WERI-Rb-1 (cell line): ENCODE data around the gene RALGAPA2.

ENCODE experiments used
- DNase-seq: peaks from one replicate; pipeline ENCODE4 v3.0.0-alpha.2; 2020
- H3K27ac ChIP-seq: fragments of 250-450 bp; sonication (Bioruptor Pico); 2 replicates; pipeline ENCODE4 v1.5.1; 2020; ENCODE audit warnings: mild to moderate bottlenecking, moderate library complexity
- H3K27me3 ChIP-seq: fragments of 250-450 bp; sonication (Bioruptor Pico); 2 replicates; pipeline ENCODE4 v1.5.1; 2021; ENCODE audit warnings: mild to moderate bottlenecking, low read depth, moderate library complexity; ENCODE audit not compliant: insufficient read depth, severe bottlenecking
- H3K36me3 ChIP-seq: fragments of 250-450 bp; sonication (Bioruptor Pico); 2 replicates; pipeline ENCODE4 v1.5.1; 2020; ENCODE audit warnings: mild to moderate bottlenecking, moderate library complexity
- H3K4me3 ChIP-seq: 2 replicates; pipeline ENCODE4 v1.5.1; 2011; ENCODE audit warnings: low read depth, mild to moderate bottlenecking, control low read depth, low read length
- H3K9me3 ChIP-seq: fragments of 250-450 bp; sonication (Bioruptor Pico); 2 replicates; pipeline ENCODE4 v1.5.1; 2021; ENCODE audit warnings: mild to moderate bottlenecking, moderate library complexity; ENCODE audit not compliant: severe bottlenecking
- CTCF ChIP-seq: IDR thresholded peaks from 2 replicates; pipeline ENCODE4 v1.5.1; 2011; ENCODE audit warnings: low read depth, mild to moderate bottlenecking, control low read depth, inconsistent platforms, low read length

The RALGAPA2 gene

DNA sequence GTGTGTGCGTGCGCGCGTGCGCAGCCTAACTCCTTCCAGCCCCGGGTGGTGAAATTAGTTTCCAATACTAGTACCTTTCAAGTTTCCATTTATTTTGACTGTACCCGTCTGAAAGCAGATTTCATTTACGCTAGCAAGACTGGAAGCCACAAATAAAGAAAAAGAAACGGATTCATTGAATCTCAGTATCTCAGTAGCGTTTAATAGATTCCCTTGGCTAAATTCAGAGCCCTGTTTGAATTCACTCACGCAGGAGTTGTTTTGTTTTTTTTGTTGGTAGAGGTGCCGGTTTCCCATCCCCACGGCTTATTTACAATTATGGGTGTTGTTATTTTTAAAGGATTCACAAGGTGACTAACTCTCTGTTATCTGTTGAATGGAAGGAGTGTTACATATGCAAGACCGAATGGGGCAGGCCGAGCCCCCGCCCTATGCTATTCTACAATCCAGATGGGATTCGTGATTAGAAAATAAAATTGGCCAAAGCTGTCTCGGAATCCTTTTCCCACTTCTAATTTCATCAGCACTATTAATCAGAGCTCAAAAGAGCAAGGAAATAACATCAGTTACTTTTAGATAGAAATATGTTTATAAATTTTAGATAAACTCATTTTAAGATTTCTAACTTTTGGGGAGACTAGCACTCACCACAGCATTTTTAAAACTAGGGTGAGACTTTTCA, 346.8 kb downstream of the RALGAPA2 start:
- peak overlapping the region; percentile 100 for H3K27ac ChIP-seq
- no peak for DNase-seq
- no peaks in the 10 kb centered on the region for H3K27me3 ChIP-seq
- H3K4me3 ChIP-seq: no peak overlapping the region
- H3K9me3 ChIP-seq: peaks cover 7% of the 10 kb centered on the region
- H3K36me3 ChIP-seq: peaks cover 18% of the 10 kb centered on the region
- TF ChIP-seq CTCF: no peak

DNA sequence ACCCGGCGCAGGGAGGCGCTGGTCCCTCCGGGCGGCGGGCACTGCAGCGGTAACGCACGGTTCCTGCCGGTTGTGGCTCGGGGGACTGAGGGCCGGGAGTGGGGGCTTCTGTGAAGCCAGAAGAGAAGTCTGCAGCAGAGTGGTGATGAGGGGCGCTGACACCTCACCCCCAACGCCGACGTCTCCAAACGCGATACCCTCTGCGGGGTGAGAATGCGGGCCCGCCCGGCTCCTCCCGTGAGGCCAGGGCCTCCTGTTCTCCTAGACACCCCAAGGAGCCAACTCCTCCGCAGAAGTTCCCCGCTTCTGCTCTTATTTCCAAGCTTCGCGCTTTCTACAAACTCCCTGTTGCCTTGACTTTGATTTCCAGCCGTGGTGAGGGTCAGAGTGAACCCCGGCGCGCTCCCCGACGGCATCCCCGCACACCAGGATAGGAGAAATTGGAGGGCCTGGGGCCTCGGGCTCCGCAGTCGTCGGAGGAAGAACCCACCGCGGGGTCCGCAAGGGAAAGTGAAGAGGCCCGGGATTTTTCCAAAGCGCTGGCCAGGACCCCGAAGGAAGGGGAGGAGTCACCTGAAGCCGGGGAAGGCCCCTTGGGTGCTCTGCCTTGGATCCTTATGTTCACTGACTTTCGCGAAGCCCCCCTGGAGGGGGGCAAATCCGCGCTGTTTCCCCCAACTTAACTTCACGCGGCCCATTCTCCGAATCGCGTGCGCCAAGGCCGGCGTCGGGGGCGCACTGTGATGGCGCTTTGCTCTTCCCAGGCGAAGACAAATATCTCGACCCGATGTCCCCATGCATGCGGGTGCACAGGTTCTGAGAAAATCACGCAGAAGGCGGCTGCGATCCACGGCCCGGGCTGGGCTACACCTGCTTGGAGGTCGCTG, 347.6 kb downstream of the RALGAPA2 start:
- TF ChIP-seq CTCF: no peak
- Histone ChIP-seq H3K27ac (no peak overlapping the region), H3K9me3 (peaks cover 7% of the 10 kb centered on the region), H3K27me3 (no peaks in the 10 kb centered on the region), H3K4me3 (no peak overlapping the region), H3K36me3 (peaks cover 10% of the 10 kb centered on the region)
- DNase-seq: no peak

GRCh38 chr20:20363799-20364592, 348.4 kb downstream of the RALGAPA2 start:
- Histone ChIP-seq H3K27me3 (no peaks in the 10 kb centered on the region), H3K9me3 (peaks cover 7% of the 10 kb centered on the region), H3K27ac (no peak overlapping the region), H3K4me3 (no peak overlapping the region), H3K36me3 (peaks cover 4% of the 10 kb centered on the region)
- DNase-seq: no peak
- TF ChIP-seq CTCF: no peak

DNA sequence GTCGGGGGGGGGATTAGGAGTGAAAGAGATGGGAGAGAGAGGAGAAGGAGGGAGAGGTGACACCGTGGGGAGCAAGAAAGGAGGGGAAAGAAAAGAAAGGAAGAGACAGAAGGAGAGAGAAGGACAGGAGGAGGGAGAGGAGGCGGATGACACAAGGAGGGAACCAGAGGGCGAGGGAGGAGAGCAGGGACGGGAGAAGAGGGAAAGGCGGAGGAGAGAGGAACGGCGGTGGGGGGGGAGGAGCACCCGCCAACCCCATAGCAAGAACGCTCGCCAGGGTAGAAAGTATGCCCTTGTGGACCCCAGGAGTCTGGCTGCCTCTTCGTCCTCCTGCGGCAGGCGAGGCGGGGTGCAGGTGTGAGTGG, 349.0 kb downstream of the RALGAPA2 start:
- Histone ChIP-seq H3K27ac (no peak overlapping the region), H3K9me3 (peaks cover 7% of the 10 kb centered on the region), H3K27me3 (no peaks in the 10 kb centered on the region), H3K36me3 (peaks cover 4% of the 10 kb centered on the region), H3K4me3 (no peak overlapping the region)
- no peak for TF ChIP-seq CTCF
- no peak for DNase-seq

- H3K27ac ChIP-seq: no peak overlapping the region
- no peak for TF ChIP-seq CTCF
- DNase-seq: no peak
- H3K9me3 ChIP-seq: peaks cover 7% of the 10 kb centered on the region
- H3K27me3 ChIP-seq: no peaks in the 10 kb centered on the region
- no peak overlapping the region for H3K4me3 ChIP-seq
- H3K36me3 ChIP-seq: peaks cover 4% of the 10 kb centered on the region
Measured at GRCh38 chr20:20362774-20363433, 349.5 kb downstream of the RALGAPA2 start.
